BE2C (cell line): ENCODE data around the gene CYB561D2. TPM values are rescaled to one million over a fixed set of nuclear protein-coding genes. Genes with fewer than 3 reads are reported as not detected.
"Not testable (repeated sequence)": the region's sequence is repeated elsewhere in the genome, so short reads cannot be mapped to it uniquely, and the experiment has no call there.

Experiments used
- DNase-seq: peaks from one replicate; pipeline ENCODE4 v3.0.0-alpha.2; 2020
- H3K27me3 ChIP-seq: fragments of 250-450 bp; sonication (Bioruptor Pico); 2 replicates; pipeline ENCODE4 v1.5.1; 2020; ENCODE audit warnings: mild to moderate bottlenecking
- H3K36me3 ChIP-seq: fragments of 250-450 bp; sonication (Bioruptor Pico); 2 replicates; pipeline ENCODE4 v1.5.1; 2020; ENCODE audit warnings: mild to moderate bottlenecking
- H3K4me1 ChIP-seq: fragments of 250-450 bp; sonication (Bioruptor Pico); 2 replicates; pipeline ENCODE4 v1.5.1; 2020
- H3K4me3 ChIP-seq: 2 replicates; pipeline ENCODE4 v1.5.1; 2011; ENCODE audit warnings: low read depth, low read length
- H3K9me3 ChIP-seq: fragments of 250-450 bp; sonication (Bioruptor Pico); 2 replicates; pipeline ENCODE4 v1.5.1; 2020
- CTCF ChIP-seq: IDR thresholded peaks from 2 replicates; pipeline ENCODE4 v1.5.1; 2012; ENCODE audit warnings: mild to moderate bottlenecking, low read depth, low read length
- polyA plus RNA-seq: library from polyadenylated mRNA; unstranded; fragments of >200 nt; gene quantifications from one replicate; pipeline ENCODE4 v1.2.1, GENCODE V29; 2012; ENCODE audit warnings: low read depth, missing spikeins; ENCODE audit not compliant: insufficient read length, insufficient read depth

CYB561D2 gene
- 56.7 TPM for polyA plus RNA-seq

GRCh38 chr3:50350527-50351322, at the start of gene CYB561D2, which contains the start of gene NPRL2:
CYB561D2 (plus strand) TSS chr3:50350862; CDS start chr3:50351434, 572 bp downstream.
NPRL2 (minus strand) TSS chr3:50350775; CDS start chr3:50350652, 123 bp downstream.
- peak; percentile 94 for DNase-seq
- peaks cover 23% of the 10 kb centered on the region for H3K36me3 ChIP-seq
- peak within 1 kb of the TSS; percentile 77 for H3K4me3 ChIP-seq
- no peak for TF ChIP-seq CTCF
- H3K4me1 ChIP-seq = peaks cover 3% of the 10 kb centered on the region; the same call in 1 of the 2 replicates
- no peaks in the 10 kb centered on the region for H3K9me3 ChIP-seq
- no peaks in the 10 kb centered on the region for H3K27me3 ChIP-seq

GRCh38 chr3:50302095-50303012, 48.3 kb upstream of the CYB561D2 start:
- no peak for TF ChIP-seq CTCF
- Histone ChIP-seq H3K4me1 (no peaks in the 10 kb centered on the region; the same call in 1 of the 2 replicates), H3K36me3 (no peaks in the 10 kb centered on the region), H3K9me3 (no peaks in the 10 kb centered on the region), H3K4me3 (no peak overlapping the region), H3K27me3 (no peaks in the 10 kb centered on the region)
- no peak for DNase-seq

- no peaks in the 10 kb centered on the region for H3K9me3 ChIP-seq
- no peaks in the 10 kb centered on the region; the same call in 1 of the 2 replicates for H3K4me1 ChIP-seq
- no peaks in the 10 kb centered on the region for H3K36me3 ChIP-seq
- peak; percentile 36 for TF ChIP-seq CTCF
- H3K4me3 ChIP-seq = no peak within 1 kb of the TSS
- H3K27me3 ChIP-seq = no peaks in the 10 kb centered on the region
- peak; percentile 45 for DNase-seq
Observed at GRCh38 chr3:50303013-50303815, 47.4 kb upstream of the CYB561D2 start, which contains the start of gene HYAL1. HYAL1 (minus strand) TSS chr3:50303574; CDS start chr3:50302956, 618 bp downstream.

GRCh38 chr3:50304601-50305000, 46.1 kb upstream of the CYB561D2 start:
- no peak overlapping the region for H3K4me3 ChIP-seq
- H3K9me3 ChIP-seq = no peaks in the 10 kb centered on the region
- no peak for TF ChIP-seq CTCF
- no peak for DNase-seq
- no peaks in the 10 kb centered on the region for H3K36me3 ChIP-seq
- no peaks in the 10 kb centered on the region for H3K27me3 ChIP-seq
- no peaks in the 10 kb centered on the region; the same call in 1 of the 2 replicates for H3K4me1 ChIP-seq

- not testable (repeated sequence) for DNase-seq, H3K4me3 ChIP-seq, H3K9me3 ChIP-seq, H3K36me3 ChIP-seq, H3K4me1 ChIP-seq, H3K27me3 ChIP-seq
Observed at GRCh38 chr3:50312041-50312440, 38.6 kb upstream of the CYB561D2 start.

- H3K36me3 ChIP-seq = peaks cover 9% of the 10 kb centered on the region
- TF ChIP-seq CTCF = no peak
- no peak overlapping the region for H3K4me3 ChIP-seq
- DNase-seq = no peak
- no peaks in the 10 kb centered on the region for H3K27me3 ChIP-seq
- H3K4me1 ChIP-seq = no peaks in the 10 kb centered on the region
- no peaks in the 10 kb centered on the region for H3K9me3 ChIP-seq
Observed at GRCh38 chr3:50314342-50314741, 36.3 kb upstream of the CYB561D2 start.
